ENCODE data around the gene TEC. TPM values are rescaled to one million over a fixed set of nuclear protein-coding genes. Genes with fewer than 3 reads are reported as not detected.

TEC gene
- total RNA-seq, 1 experiment from 2014 or later: 4.5 TPM

- BruUV-seq (replicated peaks): no TSS peak
These were observed 166.0 kb downstream of the TEC start for GRCh38 chr4:48103483-48104139.

GRCh38 chr4:48102303-48102702 is 167.3 kb downstream of the TEC start:
- Histone ChIP-seq H4K20me1 (ENCODE audit: insufficient read depth) (no peaks in the 10 kb centered on the region), H3K27ac (ENCODE audit: low read depth, low read length) (no peak overlapping the region), H2AFZ (ENCODE audit: low read depth, low read length, poor library complexity, severe bottlenecking) (peak overlapping the region; percentile 18), H3K4me1 (ENCODE audit: control insufficient read depth in 1 of 2, insufficient read depth in 2 of 2, low read length in 2 of 2) (no peaks in the 10 kb centered on the region), H3K79me2 (ENCODE audit: insufficient read depth, low read length) (no peaks in the 10 kb centered on the region), H3K27me3 (ENCODE audit: insufficient read depth, low read length) (no peaks in the 10 kb centered on the region), H3K4me2 (ENCODE audit: low read length) (no peak overlapping the region), H3K4me3 (replicated peaks in 1 of 2; ENCODE audit: low read depth in 1 of 2, low read length in 2 of 2) (no peak overlapping the region), H3K36me3 (ENCODE audit: control insufficient read depth in 1 of 2, insufficient read depth in 2 of 2, low read length in 2 of 2) (no peaks in the 10 kb centered on the region), H3K9ac (ENCODE audit: low read length) (no peak overlapping the region), H3K9me2 (ENCODE audit: insufficient read depth) (no peaks in the 10 kb centered on the region), H3K9me3 (ENCODE audit: control insufficient read depth in 1 of 2, insufficient read depth in 1 of 2, low read depth in 1 of 2, low read length in 2 of 2) (no peaks in the 10 kb centered on the region)
- BruUV-seq (replicated peaks): no TSS peak
- ChIA-PET CTCF (no interaction called here), POLR2A (no interaction called here), RAD21 (ENCODE audit: low non-redundant PET in 1 of 2, low total read pairs in 2 of 2, uncharacterized antibody in 2 of 2, unreplicated experiment in 2 of 2) (no interaction called here)
- no peak for DNase-seq (ENCODE audit: low read depth, low spot score)
- intact Hi-C loops (cut with micrococcal nuclease): no loop called here
- peak; percentile 44; the same call in 1 of the 2 replicates for ATAC-seq
- no peak for TF ChIP-seq ELF1 (IDR thresholded peaks at IDR 0.05; ENCODE audit: borderline replicate concordance, low read depth)
- TF ChIP-seq CEBPB (IDR thresholded peaks at IDR 0.05; ENCODE audit: low read depth): no peak
- no peak for TF ChIP-seq REST (IDR thresholded peaks at IDR 0.05; ENCODE audit: low read depth)
- TF ChIP-seq RAD21 (IDR thresholded peaks at IDR 0.05; ENCODE audit: low read depth): 0 out of 2 replicates have a peak, but pooled peaks have one; percentile 20
- no peak for TF ChIP-seq JUND (IDR thresholded peaks at IDR 0.05)
- no peak for TF ChIP-seq ZNF274 (IDR thresholded peaks at IDR 0.05; ENCODE audit: low read depth, low read length)
- no peak for TF ChIP-seq FOSL1 (IDR thresholded peaks at IDR 0.05; ENCODE audit: low read depth)
- no peak for TF ChIP-seq POLR2AphosphoS5 (IDR thresholded peaks at IDR 0.05; ENCODE audit: low read depth, low read length)
- TF ChIP-seq CTCF (IDR thresholded peaks at IDR 0.05 in 2 of 3, conservative IDR thresholded peaks at IDR 0.05 in 1 of 3; ENCODE audit: borderline replicate concordance in 1 of 3, insufficient read depth in 1 of 3, low read depth in 2 of 3, low read length in 2 of 3): peak; percentile 6 to 62 (median 40); a peak in 3 of 6 replicates
- TF ChIP-seq SIN3A (IDR thresholded peaks at IDR 0.05; ENCODE audit: low read depth): no peak
- no peak for TF ChIP-seq ZBTB33 (IDR thresholded peaks at IDR 0.05; ENCODE audit: extremely low read depth, insufficient replicate concordance, low read length)

More at GRCh38 chr4:48103483-48104139, 166.0 kb downstream of the TEC start:
- no peaks in the 10 kb centered on the region for H3K9me3 ChIP-seq (ENCODE audit: control insufficient read depth in 1 of 2, insufficient read depth in 1 of 2, low read depth in 1 of 2, low read length in 2 of 2)
- TF ChIP-seq CBX3 (IDR thresholded peaks at IDR 0.05; ENCODE audit: low read depth): no peak
- H3K36me3 ChIP-seq (ENCODE audit: control insufficient read depth in 1 of 2, insufficient read depth in 2 of 2, low read length in 2 of 2): no peaks in the 10 kb centered on the region
- POLR2A ChIA-PET: no interaction called here
- no peak overlapping the region for H3K4me3 ChIP-seq (replicated peaks in 1 of 2; ENCODE audit: low read depth in 1 of 2, low read length in 2 of 2)
- H3K27me3 ChIP-seq (ENCODE audit: insufficient read depth, low read length): no peaks in the 10 kb centered on the region
- no peak overlapping the region for H3K27ac ChIP-seq (ENCODE audit: low read depth, low read length)
- no peaks in the 10 kb centered on the region for H3K9me2 ChIP-seq (ENCODE audit: insufficient read depth)
- RAD21 ChIA-PET (ENCODE audit: low non-redundant PET in 1 of 2, low total read pairs in 2 of 2, uncharacterized antibody in 2 of 2, unreplicated experiment in 2 of 2): no interaction called here
- no peaks in the 10 kb centered on the region for H4K20me1 ChIP-seq (ENCODE audit: insufficient read depth)
- no peaks in the 10 kb centered on the region for H3K79me2 ChIP-seq (ENCODE audit: insufficient read depth, low read length)
- intact Hi-C loops (cut with micrococcal nuclease): no loop called here
- CTCF ChIA-PET: no interaction called here
- no peak overlapping the region for H2AFZ ChIP-seq (ENCODE audit: low read depth, low read length, poor library complexity, severe bottlenecking)
- ATAC-seq (no peak), DNase-seq (ENCODE audit: low read depth, low spot score) (no peak)
- H3K4me2 ChIP-seq (ENCODE audit: low read length): no peak overlapping the region
- no peak overlapping the region for H3K9ac ChIP-seq (ENCODE audit: low read length)
- peaks cover 0 to 2% of the 10 kb centered on the region in 2 experiments; a peak in 1 of 4 replicates for H3K4me1 ChIP-seq (ENCODE audit: control insufficient read depth in 1 of 2, insufficient read depth in 2 of 2, low read length in 2 of 2)
